Epidermal melanocyte (primary cell): ENCODE data around the gene MYO7B.

Experiments
- DNase-seq: peaks from one replicate; pipeline ENCODE4 v3.0.0; 2011; ENCODE audit warnings: low spot score; ENCODE audit not compliant: insufficient read length

Gene MYO7B

GRCh38 chr2:127572841-127573240 lies 37.4 kb downstream of the MYO7B start:
- no peak for DNase-seq

DNA sequence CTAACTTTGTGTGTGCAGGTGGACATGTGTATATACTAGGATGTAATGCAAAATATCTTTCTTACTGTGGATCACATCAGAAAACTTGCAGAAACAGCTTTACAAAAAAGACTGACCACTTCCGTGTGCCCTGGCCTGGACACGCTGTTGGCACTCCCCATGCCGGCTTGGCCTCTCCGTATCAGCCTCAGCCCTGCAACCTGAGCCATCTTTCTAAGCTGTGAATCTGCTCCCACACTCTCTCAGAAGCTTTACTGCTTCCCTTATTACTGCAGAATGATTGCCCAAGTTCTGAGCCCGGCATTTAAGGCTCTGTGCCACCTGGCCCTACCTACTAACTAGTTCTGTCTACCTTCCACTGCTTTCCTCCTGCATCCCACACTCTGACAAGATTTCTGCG lies 37.8 kb downstream of the MYO7B start:
- DNase-seq = no peak

GRCh38 chr2:127573771-127574170 lies 38.3 kb downstream of the MYO7B start:
- no peak for DNase-seq

DNA sequence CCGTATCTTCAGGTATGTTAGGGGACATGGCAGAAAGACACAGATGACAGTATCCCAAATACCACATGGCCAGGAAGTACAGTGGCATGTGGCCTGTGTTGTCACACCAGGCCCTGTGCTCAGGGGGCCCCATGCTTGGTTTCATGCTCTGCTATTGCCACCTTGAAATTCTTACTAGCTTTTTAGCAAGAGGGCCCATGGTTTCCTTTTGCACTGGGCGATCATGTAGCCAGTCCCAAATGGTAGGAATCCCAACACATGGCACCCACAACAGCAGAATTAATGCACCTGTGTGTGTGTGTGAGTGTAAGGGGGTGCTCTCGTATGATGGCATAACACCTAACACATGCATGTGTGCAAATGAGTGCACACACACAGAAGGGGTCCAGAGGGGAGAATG lies 39.2 kb downstream of the MYO7B start:
- no peak for DNase-seq

GRCh38 chr2:127575185-127575765 lies 39.8 kb downstream of the MYO7B start:
- no peak for DNase-seq

DNA sequence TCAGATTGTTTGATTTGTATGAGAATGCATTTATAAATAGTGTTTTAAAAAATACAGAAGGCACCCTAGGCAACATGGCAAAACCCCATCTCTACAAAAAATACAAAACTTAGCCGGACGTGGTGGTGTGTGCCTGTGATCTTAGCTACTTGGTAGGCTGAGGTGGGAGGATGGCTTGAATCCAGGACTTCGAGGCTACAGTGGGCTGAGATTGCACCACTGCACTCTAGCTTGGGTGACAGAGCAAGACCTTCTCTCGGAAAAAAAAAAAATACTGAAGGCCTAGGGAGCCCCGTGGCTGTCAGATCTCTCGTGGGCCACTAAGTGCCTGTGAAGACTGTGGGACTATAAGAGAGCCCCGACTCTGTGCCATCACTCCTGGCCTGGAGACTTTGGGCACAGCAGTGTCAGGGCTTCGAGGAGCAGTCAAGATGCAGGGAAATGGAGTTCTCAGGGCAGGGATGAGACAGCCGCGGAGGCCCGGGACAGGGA lies 40.5 kb downstream of the MYO7B start:
- DNase-seq = no peak

DNA sequence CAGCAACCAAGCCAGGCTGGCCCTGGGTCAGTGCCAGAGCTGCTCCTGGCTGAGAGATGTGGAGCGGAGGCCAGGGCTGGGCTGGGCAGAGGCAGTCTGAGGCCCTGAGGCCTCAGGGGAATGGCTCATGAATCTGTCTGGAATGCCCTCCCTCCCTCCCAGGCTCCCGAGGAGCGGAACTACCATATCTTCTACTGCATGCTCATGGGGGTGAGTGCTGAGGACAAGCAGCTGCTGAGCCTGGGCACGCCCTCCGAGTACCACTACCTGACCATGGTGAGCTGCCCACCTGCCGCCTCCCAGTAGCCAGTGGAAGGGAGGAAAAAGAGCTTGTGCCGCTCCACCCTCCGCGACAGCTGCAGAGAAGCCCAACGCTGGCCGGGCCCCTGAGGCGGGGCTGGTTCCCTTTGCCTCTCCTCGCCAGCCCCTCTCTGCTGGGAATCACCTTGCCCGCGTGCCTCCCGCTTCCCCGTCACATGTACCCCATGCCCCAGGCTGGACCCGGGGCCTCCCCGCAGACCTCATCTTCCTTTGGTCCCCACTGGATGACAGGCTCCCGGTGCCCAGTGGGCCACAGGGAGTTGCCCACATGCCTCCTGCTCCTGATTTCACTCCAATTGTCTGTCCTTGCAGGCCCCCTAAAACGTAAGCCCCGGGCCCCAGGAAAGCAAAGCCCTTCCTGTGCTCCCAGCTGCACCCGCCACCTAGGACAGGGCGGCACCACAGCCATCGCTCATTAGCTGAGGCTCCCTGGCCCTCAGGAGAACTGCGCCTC lies 41.1 kb downstream of the MYO7B start:
- peak; percentile 80 for DNase-seq

DNA sequence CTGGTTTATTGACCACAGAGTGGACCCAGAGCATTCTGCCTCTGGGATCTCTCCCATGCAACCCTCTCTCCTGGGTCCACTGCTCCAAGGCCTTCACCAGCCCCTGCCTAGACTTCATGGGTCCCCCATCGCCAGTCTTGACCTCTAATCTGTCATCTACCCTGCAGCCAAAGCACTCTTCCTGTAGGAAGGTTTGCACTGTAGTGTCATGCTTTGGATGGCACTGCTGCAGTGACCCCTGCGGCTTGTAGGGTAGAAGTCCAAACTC lies 41.7 kb downstream of the MYO7B start:
- no peak for DNase-seq

DNA sequence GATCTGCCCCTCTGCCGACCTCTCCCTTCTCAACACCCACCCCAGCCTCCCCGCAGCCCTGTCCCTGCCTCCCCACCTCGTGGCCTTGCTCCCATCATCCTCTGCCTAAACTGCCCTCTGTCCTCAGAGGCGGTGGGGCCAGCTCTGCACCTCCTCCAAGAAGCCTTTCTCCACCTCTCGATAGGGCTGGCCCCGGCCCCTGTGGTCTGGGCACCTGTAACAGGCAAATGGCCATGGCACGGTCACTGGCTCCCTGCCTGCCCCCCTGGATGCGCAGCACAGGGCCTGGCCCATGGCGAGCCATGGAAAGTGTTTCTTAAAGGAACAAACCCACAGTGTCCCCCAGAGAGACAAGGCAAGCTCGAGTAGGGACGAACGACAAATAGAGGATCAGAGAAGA lies 42.0 kb downstream of the MYO7B start:
- no peak for DNase-seq

GRCh38 chr2:127577973-127578372 lies 42.5 kb downstream of the MYO7B start:
- DNase-seq = no peak

DNA sequence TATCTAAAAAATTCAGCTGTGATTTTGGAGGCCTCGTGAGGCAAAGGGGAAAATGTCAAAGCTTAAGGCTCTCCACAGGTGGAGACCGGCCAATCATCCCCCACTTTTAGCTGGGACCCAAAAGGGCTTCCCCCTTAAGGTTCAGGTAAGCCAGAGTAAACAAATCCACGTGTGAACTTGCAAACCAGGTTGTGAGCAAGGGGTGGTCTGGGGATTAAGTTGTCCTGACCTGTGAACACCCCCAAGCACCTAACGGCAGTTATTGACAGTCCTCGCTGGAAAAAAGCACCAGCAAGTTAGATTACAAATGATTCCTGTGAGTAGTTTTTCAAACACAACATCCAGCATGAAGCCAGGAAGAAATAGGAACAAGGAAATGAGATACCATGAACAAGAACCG lies 42.9 kb downstream of the MYO7B start:
- DNase-seq = no peak

GRCh38 chr2:127579231-127579630 lies 43.7 kb downstream of the MYO7B start:
- no peak for DNase-seq

- no peak for DNase-seq
These were observed 44.9 kb downstream of the MYO7B start for GRCh38 chr2:127580167-127581049.

- DNase-seq = no peak
These were observed 45.5 kb downstream of the MYO7B start for GRCh38 chr2:127581050-127581345.

GRCh38 chr2:127581516-127582490 lies 46.3 kb downstream of the MYO7B start:
- no peak for DNase-seq

GRCh38 chr2:127582863-127583861 lies 47.7 kb downstream of the MYO7B start:
- DNase-seq = no peak

- no peak for DNase-seq
These were observed 48.6 kb downstream of the MYO7B start for GRCh38 chr2:127584047-127584446.

GRCh38 chr2:127584516-127585033 lies 49.1 kb downstream of the MYO7B start:
- DNase-seq = no peak

GRCh38 chr2:127585270-127585807 lies 49.9 kb downstream of the MYO7B start:
- DNase-seq = no peak

- DNase-seq = no peak
These were observed 50.7 kb downstream of the MYO7B start for GRCh38 chr2:127586136-127586535.
